Myocyte (in vitro differentiated cells): ENCODE results near the gene MCAM. TPM values are rescaled to one million over a fixed set of nuclear protein-coding genes. Genes with fewer than 3 reads are reported as not detected.
A peak's percentile ranks its signal among the peaks of the same experiment; 100 is the strongest.

ENCODE experiments used
- DNase-seq: peaks from one replicate; pipeline ENCODE4 v3.0.0-alpha.2; 2012; ENCODE audit warnings: low read depth
- microRNA-seq: library from miRNA; unstranded; fragments of <30 nt; microRNA quantifications from one replicate; pipeline ENCODE4, GENCODE V29; 2016
- total RNA-seq: library from RNA; depleted of rRNA; stranded (reverse); fragments of >200 nt; gene quantifications from 2 replicates; pipeline ENCODE4 v1.2.3, GENCODE V29; 2014

Gene MCAM
- total RNA-seq, 1 donor from 2014 or later = 68.7 TPM

- DNase-seq = no peak
These were observed 50.2 kb downstream of the MCAM start for GRCh38 chr11:119266517-119267255.

GRCh38 chr11:119266063-119266462 lies 50.9 kb downstream of the MCAM start:
- DNase-seq = no peak

GRCh38 chr11:119263352-119263940 lies 53.5 kb downstream of the MCAM start:
- peak; percentile 46 for DNase-seq

GRCh38 chr11:119262668-119263351 lies 54.1 kb downstream of the MCAM start:
- DNase-seq = peak; percentile 48

- no peak for DNase-seq
These were observed 57.9 kb downstream of the MCAM start for GRCh38 chr11:119258983-119259382.

Small RNAs within 50 kb of the gene (microRNA-seq; reads per million reads assigned to microRNA genes)
- gene MIR6756 = not detected

Other genes with a start within 250 kb of the MCAM start
- gene VPS11, start 249.3 kb downstream of the MCAM start, total RNA-seq = 21.2 and 22.0 TPM in 2 replicates
- 4.1 and 10.3 TPM in 2 replicates for gene HMBS, start 232.2 kb downstream of the MCAM start, total RNA-seq
- 24.5 and 25.5 TPM in 2 replicates for gene DPAGT1, start 215.3 kb downstream of the MCAM start, total RNA-seq
- 19.3 and 19.7 TPM in 2 replicates for gene C2CD2L, start 209.8 kb downstream of the MCAM start, total RNA-seq
- 12.9 and 16.7 TPM in 2 replicates for gene HINFP, start 195.6 kb downstream of the MCAM start, total RNA-seq
- 0.08 and 0.16 TPM in 2 replicates for gene ABCG4, start 168.1 kb downstream of the MCAM start, total RNA-seq
- 22.8 and 24.1 TPM in 2 replicates for gene NLRX1, start 148.4 kb downstream of the MCAM start, total RNA-seq
- gene NHERF4, start 131.7 kb downstream of the MCAM start, total RNA-seq = not detected in 2 replicates
- gene CBL, start 110.8 kb downstream of the MCAM start, total RNA-seq = 8.2 and 9.1 TPM in 2 replicates
- gene RNF26, start 17.4 kb upstream of the MCAM start, total RNA-seq = 2.6 and 3.8 TPM in 2 replicates
- gene C1QTNF5, start 23.8 kb upstream of the MCAM start, total RNA-seq = 71.5 and 72.1 TPM in 2 replicates
- 0.05 and 0.31 TPM in 2 replicates for gene MFRP, start 29.6 kb upstream of the MCAM start, total RNA-seq
- 10.0 and 18.4 TPM in 2 replicates for gene USP2, start 64.6 kb upstream of the MCAM start, total RNA-seq
- gene THY1, start 106.0 kb upstream of the MCAM start, total RNA-seq = 107 and 112 TPM in 2 replicates